Right ventricle myocardium superior (tissue), 1 donor: Measurements from ENCODE around the gene KRTAP10-6. TPM values are rescaled to one million over a fixed set of nuclear protein-coding genes. Genes with fewer than 3 reads are reported as not detected.
"Not testable (repeated sequence)": the region's sequence is repeated elsewhere in the genome, so short reads cannot be mapped to it uniquely, and the experiment has no call there.

Source experiments
- ATAC-seq: fragments of 200-7000 bp; cut with Tn5 transposase; one replicate; pipeline ENCODE4 v1.9.1; 2020; ENCODE audit warnings: mild to moderate bottlenecking; ENCODE audit not compliant: poor library complexity
- DNase-seq: peaks from one replicate; pipeline ENCODE4 v3.0.0-alpha.2; 2020
- intact Hi-C: fragments of 100-400 bp; cut with DNase I; formaldehyde crosslinking; loops from one replicate; pipeline ENCODE4 v1.11.2; 2022
- total RNA-seq: library from RNA; stranded (reverse); fragmentation: NEBNext Ultra II Directional; extraction: Animal tissue kit (Norgen Biotek cat#: 25700); gene quantifications from one replicate; pipeline ENCODE4 v1.2.1, GENCODE V29; 2021
- donor health status: DM: no; HTN: yes; CAD: no; lungs with severe emphysema.

Gene KRTAP10-6
- total RNA-seq, 1 donor from 2014 or later, result not detected

DNA sequence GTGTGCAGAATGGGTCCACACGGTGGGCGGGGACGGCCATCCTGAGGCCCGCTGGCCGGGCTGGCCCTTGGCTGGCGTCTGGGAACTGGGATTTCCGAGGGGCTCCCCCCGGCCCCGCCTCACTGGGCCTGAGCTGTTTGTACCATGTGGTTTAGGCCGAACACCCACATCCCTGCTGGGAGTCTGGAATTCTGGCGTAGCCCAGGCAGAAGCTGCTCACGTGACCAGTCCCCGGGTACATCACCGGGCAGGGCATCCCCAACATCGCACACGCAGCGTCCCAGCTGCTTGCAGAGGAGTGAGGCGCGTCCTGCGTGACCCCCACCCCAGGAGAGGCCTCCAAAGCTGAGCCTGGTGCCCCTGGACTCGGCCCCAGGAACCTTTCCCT, 10.2 kb upstream of the KRTAP10-6 start:
- ATAC-seq (no peak), DNase-seq (no peak)
- intact Hi-C loops, result no loop called here

- ATAC-seq, result no peak
Measured at GRCh38 chr21:44601596-44602462, 9.5 kb upstream of the KRTAP10-6 start.

DNA sequence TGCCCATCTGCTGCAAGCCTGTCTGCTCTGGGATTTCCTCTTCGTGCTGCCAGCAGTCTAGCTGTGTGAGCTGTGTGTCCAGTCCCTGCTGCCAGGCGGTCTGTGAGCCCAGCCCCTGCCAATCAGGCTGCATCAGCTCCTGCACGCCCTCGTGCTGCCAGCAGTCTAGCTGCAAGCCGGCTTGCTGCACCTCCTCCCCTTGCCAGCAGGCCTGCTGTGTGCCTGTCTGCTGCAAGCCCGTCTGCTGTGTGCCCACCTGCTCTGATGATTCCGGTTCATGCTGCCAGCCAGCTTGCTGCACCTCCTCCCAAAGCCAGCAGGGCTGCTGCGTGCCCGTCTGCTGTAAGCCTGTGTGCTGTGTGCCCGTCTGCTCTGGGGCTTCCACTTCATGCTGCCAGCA, 8.8 kb upstream of the KRTAP10-6 start:
- intact Hi-C loops, ATAC-seq, DNase-seq: not testable (repeated sequence)

More at GRCh38 chr21:44601596-44602462, 9.5 kb upstream of the KRTAP10-6 start:
- intact Hi-C loops, result no loop called here
- no peak for DNase-seq

DNA sequence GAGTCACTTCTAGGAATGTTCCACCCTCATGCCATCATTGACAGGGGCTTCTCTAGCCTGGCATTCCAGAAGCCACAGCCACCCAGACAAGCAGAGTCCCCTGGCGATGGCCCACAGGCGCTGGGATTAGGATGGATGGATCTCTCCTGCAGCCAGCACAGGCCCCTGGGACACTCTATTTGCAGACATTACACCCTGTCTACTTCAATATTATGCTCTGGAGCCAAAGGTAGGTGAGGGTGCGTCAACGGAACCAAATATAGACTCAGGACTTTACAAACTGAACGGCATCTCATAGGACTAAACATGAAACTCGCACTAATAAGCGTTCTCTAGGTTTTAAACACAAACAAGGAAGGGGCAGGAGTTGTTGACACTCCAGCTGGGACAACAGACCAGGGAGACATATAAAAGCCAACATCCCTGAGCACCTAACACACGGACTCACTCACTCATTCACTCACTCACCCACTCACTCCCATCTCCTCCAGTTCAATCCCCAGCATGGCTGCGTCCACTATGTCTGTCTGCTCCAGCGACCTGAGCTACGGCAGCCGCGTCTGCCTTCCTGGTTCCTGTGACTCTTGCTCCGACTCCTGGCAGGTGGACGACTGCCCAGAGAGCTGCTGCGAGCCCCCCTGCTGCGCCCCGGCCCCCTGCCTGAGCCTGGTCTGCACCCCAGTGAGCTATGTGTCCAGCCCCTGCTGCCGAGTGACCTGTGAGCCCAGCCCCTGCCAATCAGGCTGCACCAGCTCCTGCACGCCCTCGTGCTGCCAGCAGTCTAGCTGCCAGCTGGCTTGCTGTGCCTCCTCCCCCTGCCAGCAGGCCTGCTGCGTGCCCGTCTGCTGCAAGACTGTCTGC, 8.0 kb upstream of the KRTAP10-6 start, which contains the start of gene KRTAP10-7:
Gene KRTAP10-7 (plus strand): TSS at position 480 of the 861 bp plus-strand sequence. CDS start 25 bp downstream, at position 505.
- ATAC-seq, intact Hi-C loops, DNase-seq: not testable (repeated sequence)

DNA sequence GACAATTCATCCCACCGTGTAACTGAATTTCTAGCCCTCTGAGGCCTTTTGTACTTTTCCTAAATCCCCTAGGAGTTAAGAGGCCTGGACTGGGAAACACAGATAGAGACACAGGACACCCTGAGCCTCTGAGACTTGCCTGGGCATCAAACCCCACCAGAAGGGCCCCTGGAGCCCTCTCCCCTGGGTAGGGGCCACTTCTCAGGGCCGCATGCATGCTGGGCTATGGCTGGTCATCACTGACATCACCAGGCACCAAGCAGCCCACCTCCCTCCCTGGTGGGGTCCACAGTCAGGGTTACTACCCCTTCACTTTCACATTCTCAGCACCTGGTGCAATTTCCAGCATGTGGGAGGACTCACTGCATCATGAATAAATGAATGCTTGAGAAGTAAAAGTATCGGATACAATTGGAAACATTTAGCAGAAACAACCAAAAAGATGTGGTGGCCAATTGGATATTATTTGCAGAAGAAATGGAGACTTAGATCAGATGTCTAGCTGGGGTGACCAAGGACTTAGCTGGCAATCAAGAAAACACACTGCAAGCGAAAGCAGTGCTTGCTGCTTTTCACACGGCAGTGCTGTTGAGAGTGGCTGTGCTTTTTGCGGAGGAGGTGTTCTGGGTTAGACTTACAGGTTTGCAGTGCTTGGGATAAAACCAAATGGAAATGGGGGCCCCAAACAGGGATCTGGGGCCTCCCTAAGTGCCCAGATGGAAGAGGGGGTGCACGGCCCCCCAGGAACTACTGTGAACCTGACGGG, 7.1 kb upstream of the KRTAP10-6 start:
- intact Hi-C loops, result no loop called here
- ATAC-seq, result no peak
- no peak for DNase-seq

- intact Hi-C loops, result no loop called here
- ATAC-seq (no peak), DNase-seq (no peak)
Measured at GRCh38 chr21:44598061-44598460, 5.8 kb upstream of the KRTAP10-6 start.

DNA sequence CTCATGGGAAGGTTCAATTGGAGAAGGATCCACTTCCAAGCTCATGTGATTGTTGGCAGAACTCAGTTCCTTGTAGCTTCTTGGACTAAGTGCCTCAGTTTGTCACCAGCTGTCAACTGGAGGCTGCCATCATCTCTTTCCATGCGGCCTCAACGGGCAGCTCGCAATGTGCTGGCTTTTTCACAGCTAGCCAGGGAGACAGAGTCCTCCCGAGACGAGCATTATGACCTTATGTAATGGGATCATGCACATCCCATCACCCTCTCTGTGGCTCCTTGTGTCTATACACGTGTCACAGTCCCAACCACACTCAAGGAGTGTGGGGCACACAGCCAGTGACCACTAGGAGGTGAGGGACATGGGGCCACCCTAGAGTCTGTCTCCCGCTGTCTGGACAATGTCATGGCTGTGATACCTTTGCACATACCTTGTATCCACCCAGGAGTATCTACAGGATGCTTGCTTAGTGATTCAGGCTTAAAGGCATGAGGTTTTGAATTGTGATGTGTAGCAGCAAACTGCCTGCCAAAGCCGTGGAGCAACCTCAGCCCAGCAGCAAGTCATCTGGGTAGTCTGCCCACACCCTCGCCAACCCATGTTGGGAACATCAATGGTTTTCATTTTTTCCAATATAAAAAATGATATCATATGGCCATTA, 3.9 kb upstream of the KRTAP10-6 start:
- DNase-seq (no peak), ATAC-seq (no peak)
- intact Hi-C loops, result no loop called here

- ATAC-seq (no peak), DNase-seq (no peak)
- intact Hi-C loops, result no loop called here
Measured at GRCh38 chr21:44595524-44595923, 3.2 kb upstream of the KRTAP10-6 start.

DNA sequence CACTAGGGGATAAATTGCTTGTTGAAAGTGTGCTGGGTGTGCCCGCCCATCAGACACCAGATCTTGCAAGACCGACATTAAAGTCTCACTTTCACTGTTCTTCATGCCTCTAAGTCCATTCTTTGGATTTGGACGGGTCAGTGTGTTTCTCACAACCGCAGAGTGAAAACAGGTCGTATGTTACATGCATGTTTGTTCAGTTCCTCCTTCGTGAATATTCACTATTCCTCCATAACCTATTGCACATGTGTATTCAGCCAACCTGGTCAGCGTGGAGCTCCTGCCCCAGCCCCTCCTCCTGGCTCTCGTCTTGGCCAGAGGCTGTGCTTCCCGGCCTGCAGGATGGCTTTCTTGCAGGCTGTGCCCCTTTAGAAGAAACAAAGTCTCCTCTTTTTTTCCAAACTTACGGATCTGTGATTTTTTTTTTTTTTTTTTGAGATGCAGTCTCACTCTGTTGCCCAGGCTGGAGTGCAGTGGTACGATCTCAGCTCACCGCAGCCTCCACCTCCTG, 2.2 kb upstream of the KRTAP10-6 start:
- DNase-seq, result no peak
- intact Hi-C loops, result no loop called here
- no peak for ATAC-seq

- intact Hi-C loops, result no loop called here
- no peak for DNase-seq
- ATAC-seq, result no peak
Measured at GRCh38 chr21:44593598-44594405, 1.5 kb upstream of the KRTAP10-6 start.

GRCh38 chr21:44591801-44592130, 539 bp downstream of the KRTAP10-6 start:
- intact Hi-C loops, DNase-seq, ATAC-seq: not testable (repeated sequence)

DNA sequence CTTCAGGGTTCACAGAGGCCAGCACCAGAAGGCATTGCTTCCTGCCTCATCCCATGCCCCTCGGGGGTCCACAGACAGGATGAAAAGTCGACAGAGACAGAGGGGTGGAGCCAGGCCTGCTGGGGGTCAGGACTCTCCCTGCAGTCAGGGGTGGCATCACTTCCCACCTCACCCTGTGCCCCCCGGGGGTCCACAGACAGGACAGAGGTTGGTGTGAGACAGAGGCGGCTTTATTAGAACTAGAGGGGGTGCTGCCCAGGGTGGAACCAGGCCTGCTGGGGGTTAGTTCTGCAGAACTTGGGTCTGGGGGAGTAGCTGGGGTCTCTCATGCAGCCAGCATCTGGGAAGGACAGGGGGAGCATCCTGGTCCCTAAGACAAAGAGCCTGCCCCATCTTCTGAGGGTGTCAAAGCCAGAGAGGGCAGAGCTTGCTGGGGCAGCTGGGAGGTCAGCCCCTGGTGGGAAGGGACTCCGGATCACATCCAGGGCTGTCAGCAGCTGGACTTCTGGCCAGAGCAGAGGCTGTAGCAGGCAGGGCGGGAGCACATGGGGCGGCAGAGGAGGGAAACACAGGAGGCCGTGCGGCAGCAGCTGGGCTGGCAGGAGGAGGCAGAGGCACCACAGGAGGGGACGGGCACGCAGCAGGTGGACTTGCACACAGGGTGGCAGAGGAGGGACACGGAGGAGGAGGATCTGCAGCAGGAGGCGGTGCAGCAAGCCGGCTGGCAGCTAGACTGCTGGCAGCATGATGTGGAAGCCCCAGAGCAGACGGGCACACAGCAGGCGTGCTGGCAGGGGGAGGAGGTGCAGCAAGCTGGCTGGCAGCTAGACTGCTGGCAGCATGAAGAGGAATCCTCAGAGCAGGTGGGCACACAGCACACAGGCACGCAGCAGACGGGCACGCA, 1.2 kb downstream of the KRTAP10-6 start:
- not testable (repeated sequence) for DNase-seq, ATAC-seq

GRCh38 chr21:44590311-44590721, 2.0 kb downstream of the KRTAP10-6 start:
- intact Hi-C loops, result no loop called here
- no peak for DNase-seq
- no peak for ATAC-seq

More for the DNA sequence above, 1.2 kb downstream of the KRTAP10-6 start:
- intact Hi-C loops, result not testable (repeated sequence)

DNA sequence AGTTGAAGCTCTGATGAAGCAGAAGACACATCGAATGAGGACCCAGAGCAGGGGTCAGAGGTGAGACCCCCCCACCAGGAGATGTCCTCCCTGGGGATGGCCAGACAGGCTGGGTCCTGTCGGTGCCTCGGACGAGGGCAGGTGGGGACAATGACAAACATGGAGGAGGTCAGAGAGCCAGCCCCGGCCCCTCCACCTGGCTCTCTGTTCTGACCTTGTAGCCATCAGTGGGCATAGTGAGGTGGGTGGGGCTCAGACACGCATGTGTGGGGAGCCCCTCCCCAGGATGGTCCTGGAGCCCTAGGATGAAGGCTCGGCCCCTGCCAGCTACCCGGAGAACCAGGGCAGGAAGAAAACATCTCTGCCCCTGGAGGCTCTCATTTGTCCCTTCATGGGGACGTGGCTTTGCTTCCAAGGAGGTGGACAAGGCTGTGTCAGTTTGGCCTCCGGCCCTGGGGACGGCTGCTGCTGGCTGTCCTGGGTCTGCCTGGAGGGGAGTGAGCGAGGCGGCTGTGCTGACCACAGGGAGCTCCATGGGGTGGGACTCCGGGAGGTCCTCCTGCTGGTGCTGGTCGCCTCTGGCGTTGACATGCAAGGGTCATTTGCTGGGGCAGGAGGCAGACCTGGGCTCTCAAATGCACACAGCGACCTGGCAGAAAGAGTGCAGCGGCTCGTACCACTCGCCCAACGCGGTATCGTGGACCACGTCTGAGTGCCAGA, 2.6 kb downstream of the KRTAP10-6 start:
- DNase-seq (no peak), ATAC-seq (no peak)
- intact Hi-C loops, result no loop called here

DNA sequence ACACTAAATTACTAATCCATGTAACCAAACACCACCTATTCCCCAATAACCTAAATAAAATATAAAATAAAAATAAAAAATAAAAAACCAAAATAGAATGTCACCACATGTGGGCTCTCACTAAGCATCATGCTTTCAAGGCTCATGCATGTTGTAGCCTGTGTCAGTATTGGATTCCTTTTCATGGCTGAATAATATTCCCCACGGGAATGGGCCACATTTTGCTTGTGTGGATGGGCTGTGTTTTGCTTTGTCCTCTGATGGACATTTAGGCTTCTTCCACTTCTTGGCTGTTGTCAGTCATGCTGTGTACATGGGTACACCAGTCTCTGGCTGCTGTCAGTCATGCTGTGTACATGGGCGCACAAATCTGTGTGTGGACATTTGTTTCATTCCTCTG, 3.2 kb downstream of the KRTAP10-6 start:
- intact Hi-C loops, result no loop called here
- DNase-seq (no peak), ATAC-seq (no peak)

- ATAC-seq (no peak), DNase-seq (no peak)
- intact Hi-C loops, result no loop called here
Measured at GRCh38 chr21:44585892-44586291, 6.4 kb downstream of the KRTAP10-6 start.
